ENCODE measurements around the gene YIPF3.
"Not testable (repeated sequence)": the region's sequence is repeated elsewhere in the genome, so short reads cannot be mapped to it uniquely, and the experiment has no call there.

YIPF3 gene

DNA sequence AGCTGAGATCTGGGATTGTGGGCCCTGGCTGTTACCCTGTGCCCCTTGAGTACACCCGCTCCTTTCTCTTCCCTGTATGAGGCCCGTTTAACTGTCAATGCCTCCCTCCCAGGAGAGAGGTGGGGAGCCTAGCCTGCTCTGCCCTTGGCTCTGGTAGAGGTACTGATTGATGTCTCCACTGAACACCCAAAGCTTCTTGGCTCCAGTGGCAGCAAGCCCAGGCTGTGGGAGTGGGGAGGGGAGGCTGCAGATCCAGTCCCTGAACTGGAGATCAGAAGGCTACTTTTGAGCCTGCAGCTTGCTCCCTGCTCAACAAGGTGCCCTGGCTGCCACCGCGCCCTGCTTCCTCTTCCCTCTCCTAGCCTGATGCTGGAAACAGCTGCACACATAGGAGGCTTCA, 14.1 kb downstream of the YIPF3 start:
- peak overlapping the region; percentile 71 for H3K27ac Mint-ChIP-seq
- no peak overlapping the region for H3K4me3 Mint-ChIP-seq
- H3K9me3 Mint-ChIP-seq: no peaks in the 10 kb centered on the region
- H3K4me1 Mint-ChIP-seq: peaks cover 18% of the 10 kb centered on the region
- ATAC-seq: no peak
- DNase-seq (ENCODE audit: low spot score in 2 of 2): no peak
- H3K36me3 Mint-ChIP-seq: peaks cover 74% of the 10 kb centered on the region

DNA sequence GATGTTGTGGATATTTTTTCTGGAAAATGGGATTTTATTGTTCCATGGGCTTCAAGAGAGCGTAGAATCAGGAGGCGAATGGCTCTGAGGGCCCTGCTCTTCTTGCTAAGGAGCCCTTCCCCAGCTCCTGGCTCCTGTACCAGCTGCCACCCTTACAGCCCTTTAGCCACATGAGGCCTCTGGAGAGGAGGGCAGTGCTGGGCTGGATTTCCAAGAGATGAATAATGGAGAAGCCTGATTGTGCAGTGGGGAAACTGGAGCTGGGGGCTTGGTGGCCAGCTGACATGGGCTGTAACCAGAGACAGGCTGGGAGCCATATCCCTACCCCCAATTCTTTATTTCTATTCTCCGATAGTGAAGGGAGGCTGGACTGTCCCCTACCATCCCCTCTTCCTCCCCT, 15.8 kb downstream of the YIPF3 start:
- Mint-ChIP-seq H3K4me1 (peaks cover 2% of the 10 kb centered on the region), H3K9me3 (no peaks in the 10 kb centered on the region), H3K27ac (peak overlapping the region; percentile 53), H3K36me3 (peaks cover 74% of the 10 kb centered on the region), H3K4me3 (no peak overlapping the region)
- no peak for ATAC-seq
- DNase-seq (ENCODE audit: low spot score in 2 of 2): no peak

- no peak overlapping the region for H3K27ac Mint-ChIP-seq
- no peaks in the 10 kb centered on the region for H3K9me3 Mint-ChIP-seq
- no peak overlapping the region for H3K4me3 Mint-ChIP-seq
- H3K36me3 Mint-ChIP-seq: peaks cover 66% of the 10 kb centered on the region
- DNase-seq (ENCODE audit: low spot score in 2 of 2) (no peak), ATAC-seq (no peak)
- peaks cover 19% of the 10 kb centered on the region for H3K4me1 Mint-ChIP-seq
These were observed 17.5 kb downstream of the YIPF3 start for GRCh38 chr6:43499028-43499815.

DNA sequence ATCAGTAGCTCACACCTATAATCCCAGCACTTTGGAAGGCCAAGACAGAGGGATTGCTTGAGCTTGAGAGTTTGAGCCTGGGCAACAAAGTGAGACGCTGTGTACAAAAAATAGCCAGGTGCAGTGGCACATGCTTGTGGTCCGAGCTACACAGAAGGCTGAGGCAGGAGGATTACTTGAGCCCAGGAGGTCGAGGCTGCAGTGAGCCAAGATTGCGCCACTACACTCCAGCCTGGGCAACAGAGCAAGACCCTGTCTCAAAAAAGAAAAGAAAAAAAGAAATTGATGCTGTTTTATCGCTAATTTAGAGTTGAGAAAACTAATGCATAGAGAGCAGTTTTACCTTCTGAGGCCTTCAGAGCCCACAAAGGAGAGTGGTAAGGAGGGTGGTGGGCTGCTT, 18.4 kb downstream of the YIPF3 start:
- peaks cover 58% of the 10 kb centered on the region for H3K36me3 Mint-ChIP-seq
- H3K4me1 Mint-ChIP-seq: peaks cover 25% of the 10 kb centered on the region
- ATAC-seq; H3K9me3 Mint-ChIP-seq; DNase-seq (ENCODE audit: low spot score in 2 of 2); H3K4me3 Mint-ChIP-seq; H3K27ac Mint-ChIP-seq: not testable (repeated sequence)

DNA sequence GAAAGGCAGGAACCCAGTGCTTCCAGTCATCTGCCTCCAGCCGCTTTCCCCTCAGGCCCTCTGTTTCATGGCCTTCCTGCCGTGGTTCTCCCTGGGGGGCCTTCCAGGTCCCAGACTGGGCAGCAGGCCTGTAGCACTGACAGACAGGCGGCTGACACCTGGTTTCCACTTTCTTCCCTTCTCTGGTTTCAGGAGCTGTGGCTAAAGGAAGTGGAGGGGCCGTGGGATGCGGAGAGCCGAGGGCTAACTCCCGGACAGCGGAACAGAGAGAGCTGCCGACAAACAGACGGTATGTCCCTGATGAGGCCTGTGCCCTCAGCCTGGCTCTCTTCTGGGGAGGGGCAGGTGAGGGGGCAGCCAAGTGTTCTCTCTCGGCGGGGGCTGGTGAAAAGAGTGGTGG, 19.0 kb downstream of the YIPF3 start:
- DNase-seq (ENCODE audit: low spot score in 2 of 2) (no peak), ATAC-seq (no peak)
- H3K4me3 Mint-ChIP-seq: no peak overlapping the region
- no peaks in the 10 kb centered on the region for H3K9me3 Mint-ChIP-seq
- peaks cover 26% of the 10 kb centered on the region for H3K4me1 Mint-ChIP-seq
- peaks cover 54% of the 10 kb centered on the region for H3K36me3 Mint-ChIP-seq
- peak overlapping the region; percentile 76 for H3K27ac Mint-ChIP-seq

GRCh38 chr6:43497129-43497396, 19.7 kb downstream of the YIPF3 start:
- ATAC-seq (no peak), DNase-seq (ENCODE audit: low spot score in 2 of 2) (no peak)
- Mint-ChIP-seq H3K4me3 (no peak overlapping the region), H3K27ac (peak overlapping the region; percentile 76), H3K4me1 (peaks cover 32% of the 10 kb centered on the region), H3K36me3 (peaks cover 52% of the 10 kb centered on the region), H3K9me3 (no peaks in the 10 kb centered on the region)

- H3K4me1 Mint-ChIP-seq: peaks cover 32% of the 10 kb centered on the region
- ATAC-seq (no peak), DNase-seq (ENCODE audit: low spot score in 2 of 2) (no peak)
- no peak overlapping the region for H3K4me3 Mint-ChIP-seq
- peak overlapping the region; percentile 76 for H3K27ac Mint-ChIP-seq
- H3K36me3 Mint-ChIP-seq: peaks cover 47% of the 10 kb centered on the region
- H3K9me3 Mint-ChIP-seq: no peaks in the 10 kb centered on the region
These were observed 20.2 kb downstream of the YIPF3 start for GRCh38 chr6:43496370-43497128.

DNA sequence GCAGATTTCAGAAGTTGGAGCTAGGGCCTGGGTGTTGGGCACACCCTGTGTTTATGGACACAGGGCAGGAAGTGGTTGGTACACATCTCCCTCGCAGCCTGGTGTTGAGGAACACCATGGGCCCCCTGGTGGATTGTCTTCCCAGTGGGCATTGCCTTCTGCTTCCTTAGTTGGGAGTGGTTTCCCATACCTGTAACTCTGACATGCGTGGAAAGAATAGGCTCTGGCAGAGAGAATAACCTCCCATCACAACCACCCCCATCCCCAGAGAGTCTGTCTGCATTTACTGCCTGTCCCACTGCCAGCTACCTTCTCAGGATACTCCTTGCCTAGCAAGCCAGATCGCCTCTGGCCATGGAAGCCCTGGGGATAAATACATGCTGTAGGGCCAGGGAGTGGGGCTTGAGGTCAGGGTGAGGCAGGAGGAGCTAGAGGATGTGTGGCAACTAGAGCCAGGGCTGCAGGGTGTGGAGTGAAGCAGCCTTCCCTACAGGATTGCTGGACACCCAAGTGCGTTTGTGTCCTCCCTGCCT, 21.3 kb downstream of the YIPF3 start:
- DNase-seq (ENCODE audit: low spot score in 2 of 2) (no peak), ATAC-seq (peak; percentile 48)
- Mint-ChIP-seq H3K36me3 (peaks cover 36% of the 10 kb centered on the region), H3K27ac (peak overlapping the region; percentile 91), H3K9me3 (no peaks in the 10 kb centered on the region), H3K4me3 (peak overlapping the region; percentile 14), H3K4me1 (peaks cover 32% of the 10 kb centered on the region)

DNA sequence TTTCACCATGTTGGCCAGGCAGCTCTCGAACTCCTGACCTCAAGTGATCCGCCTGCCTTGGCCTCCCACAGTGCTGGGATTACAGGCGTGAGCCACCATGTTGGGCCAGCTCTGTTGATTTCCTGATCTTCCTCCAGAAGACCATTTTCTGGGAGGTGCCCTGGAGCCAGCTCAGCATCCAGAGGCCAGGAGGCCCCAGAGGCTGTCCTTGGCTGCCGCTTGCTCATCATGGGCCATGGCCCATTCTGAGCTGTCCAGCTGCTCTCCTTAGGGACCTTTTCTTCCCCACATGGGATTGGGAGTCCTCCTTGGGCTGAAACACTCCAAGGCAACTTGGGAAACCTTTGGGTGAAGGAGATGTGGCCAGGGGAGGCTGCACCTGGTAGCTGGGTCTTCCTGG, 22.0 kb downstream of the YIPF3 start:
- Mint-ChIP-seq H3K27ac (peak overlapping the region; percentile 91), H3K4me1 (peaks cover 32% of the 10 kb centered on the region), H3K4me3 (peak overlapping the region; percentile 14), H3K36me3 (peaks cover 35% of the 10 kb centered on the region), H3K9me3 (no peaks in the 10 kb centered on the region)
- DNase-seq (ENCODE audit: low spot score in 2 of 2) (no peak), ATAC-seq (no peak)

- peaks cover 32% of the 10 kb centered on the region for H3K36me3 Mint-ChIP-seq
- no peak overlapping the region for H3K27ac Mint-ChIP-seq
- ATAC-seq (no peak), DNase-seq (ENCODE audit: low spot score in 2 of 2) (no peak)
- H3K9me3 Mint-ChIP-seq: no peaks in the 10 kb centered on the region
- no peak overlapping the region for H3K4me3 Mint-ChIP-seq
- peaks cover 33% of the 10 kb centered on the region for H3K4me1 Mint-ChIP-seq
These were observed 22.4 kb downstream of the YIPF3 start for GRCh38 chr6:43494321-43494720.

DNA sequence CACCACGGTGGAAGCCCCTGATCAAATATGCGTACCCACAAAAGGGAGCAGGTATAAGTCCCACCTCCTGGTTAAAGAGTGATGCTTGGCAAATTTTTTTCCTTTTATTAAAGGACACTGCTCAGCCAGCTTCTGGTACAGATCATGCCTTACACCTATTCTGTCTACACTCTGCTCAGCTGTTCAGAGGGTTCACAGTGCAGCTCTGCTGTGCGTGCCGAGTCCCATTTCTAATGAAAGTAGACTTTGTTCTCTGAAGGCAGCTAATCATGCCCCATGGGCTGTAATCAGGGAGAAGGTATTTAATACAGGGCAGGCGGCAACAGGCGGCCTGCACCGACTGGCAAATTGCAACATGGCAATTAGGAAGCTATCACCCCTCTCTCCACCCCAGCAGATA, 22.9 kb downstream of the YIPF3 start:
- Mint-ChIP-seq H3K27ac (no peak overlapping the region), H3K36me3 (peaks cover 27% of the 10 kb centered on the region), H3K4me1 (peaks cover 37% of the 10 kb centered on the region), H3K9me3 (no peaks in the 10 kb centered on the region), H3K4me3 (no peak overlapping the region)
- ATAC-seq (no peak), DNase-seq (ENCODE audit: low spot score in 2 of 2) (no peak)

DNA sequence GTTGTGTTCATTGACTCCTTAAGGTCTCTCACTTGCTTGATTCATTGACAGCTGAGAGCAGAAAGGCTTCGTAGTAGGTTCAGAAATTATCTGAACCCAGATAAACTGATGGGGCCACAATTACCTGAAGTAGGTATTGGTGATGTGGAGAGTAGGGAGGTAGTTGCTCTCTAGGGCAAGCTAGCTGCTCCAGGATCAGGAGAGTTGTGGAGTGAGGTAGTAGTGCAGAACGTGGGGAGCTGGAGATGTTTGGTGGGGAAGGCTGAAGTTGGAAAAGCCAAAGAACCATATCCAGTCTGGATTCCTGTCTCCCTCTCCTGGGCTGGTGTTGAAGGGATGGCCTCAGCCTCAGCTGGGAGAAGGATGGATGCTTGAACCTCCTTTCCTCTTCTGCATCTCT, 23.5 kb downstream of the YIPF3 start:
- no peak overlapping the region for H3K4me3 Mint-ChIP-seq
- no peak for DNase-seq (ENCODE audit: low spot score in 2 of 2)
- peaks cover 21% of the 10 kb centered on the region for H3K36me3 Mint-ChIP-seq
- no peaks in the 10 kb centered on the region for H3K9me3 Mint-ChIP-seq
- H3K4me1 Mint-ChIP-seq: peaks cover 37% of the 10 kb centered on the region
- peak overlapping the region; percentile 5 for H3K27ac Mint-ChIP-seq
- ATAC-seq: no peak

- Mint-ChIP-seq H3K36me3 (peaks cover 16% of the 10 kb centered on the region), H3K9me3 (no peaks in the 10 kb centered on the region), H3K4me1 (peaks cover 37% of the 10 kb centered on the region), H3K4me3 (no peak overlapping the region), H3K27ac (peak overlapping the region; percentile 5)
- ATAC-seq (no peak), DNase-seq (ENCODE audit: low spot score in 2 of 2) (no peak)
These were observed 24.1 kb downstream of the YIPF3 start for GRCh38 chr6:43492673-43493072.

DNA sequence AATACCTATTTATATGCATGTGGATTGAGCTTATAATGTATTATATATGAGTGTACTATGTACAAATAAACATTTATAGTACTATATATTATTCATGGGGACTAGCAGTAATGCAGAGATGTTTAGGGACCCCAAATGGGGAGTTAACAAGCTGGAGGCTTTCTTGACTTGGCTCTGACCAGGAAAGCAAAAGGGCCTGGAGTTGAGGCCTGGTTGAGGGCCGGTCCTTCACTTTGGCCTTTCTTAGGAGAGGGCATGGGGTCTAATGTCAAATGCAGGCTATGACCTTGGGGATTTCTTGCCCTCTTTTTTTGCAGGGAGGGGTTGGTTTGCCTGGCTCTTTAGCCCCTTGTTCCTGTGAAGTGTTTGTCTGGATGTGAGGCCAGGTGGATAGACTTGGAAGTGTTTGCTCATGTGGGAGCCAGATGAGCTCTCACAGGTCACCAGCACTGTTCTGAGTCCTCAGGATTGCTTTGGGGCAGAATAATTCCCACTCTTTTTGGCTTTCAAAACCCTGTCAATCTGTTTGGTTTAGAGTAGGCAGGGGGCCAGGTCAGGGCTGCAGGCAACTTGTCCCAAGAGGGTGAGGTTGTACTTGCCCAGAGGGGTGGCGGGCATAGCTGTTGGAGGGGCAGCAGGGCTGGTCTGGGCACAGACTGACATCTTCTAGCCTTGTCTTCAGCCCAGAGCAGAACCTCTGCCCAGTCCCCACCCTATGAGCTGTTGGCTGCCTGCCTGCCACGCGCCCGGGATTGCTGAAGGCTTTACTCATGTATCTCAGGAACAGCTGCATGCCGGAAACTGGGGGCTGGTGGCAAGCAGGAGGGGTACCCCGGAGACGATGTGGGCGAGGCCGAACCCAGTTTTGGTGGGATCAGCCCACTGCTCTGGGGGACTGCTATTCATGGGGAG, 24.7 kb downstream of the YIPF3 start:
- Mint-ChIP-seq H3K9me3 (no peaks in the 10 kb centered on the region), H3K4me3 (no peak overlapping the region), H3K27ac (peak overlapping the region; percentile 5), H3K4me1 (peaks cover 37% of the 10 kb centered on the region), H3K36me3 (peaks cover 14% of the 10 kb centered on the region)
- ATAC-seq (no peak), DNase-seq (ENCODE audit: low spot score in 2 of 2) (no peak)

DNA sequence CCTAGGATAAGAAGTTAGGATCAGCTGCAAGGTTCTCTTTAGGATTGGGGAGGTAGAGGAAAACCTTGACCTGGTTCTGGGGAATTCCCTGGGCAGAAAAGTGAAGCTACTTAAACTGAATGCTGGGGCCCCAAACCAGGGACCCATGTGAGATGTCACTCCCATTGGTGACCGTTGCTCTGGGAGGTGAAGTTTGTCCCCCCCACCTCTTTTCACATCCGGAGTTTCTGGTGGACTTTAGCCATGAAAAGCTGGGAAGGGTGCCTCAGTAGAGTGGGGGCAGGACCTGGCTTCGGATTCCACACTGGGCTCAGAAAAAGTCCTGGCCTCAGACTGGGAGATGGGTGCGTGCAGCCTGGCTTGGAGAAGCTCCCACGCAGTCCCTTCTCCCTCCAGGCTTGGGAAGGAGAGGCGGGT, 26.2 kb downstream of the YIPF3 start:
- Mint-ChIP-seq H3K27ac (no peak overlapping the region), H3K4me1 (peaks cover 31% of the 10 kb centered on the region), H3K36me3 (peaks cover 24% of the 10 kb centered on the region)

More for the DNA sequence above, 26.2 kb downstream of the YIPF3 start:
- Mint-ChIP-seq H3K4me3 (no peak overlapping the region), H3K9me3 (no peaks in the 10 kb centered on the region)
- DNase-seq (ENCODE audit: low spot score in 2 of 2) (no peak), ATAC-seq (no peak)

All from stimulated activated effector memory CD8-positive, alpha-beta T cell treated with anti-CD3 and anti-CD28 coated beads, Interleukin-12 subunit alpha, Interleukin-12 subunit beta, amount 100 ng/mL, for 72 hours (primary cell).